IMR-90 (cell line): ENCODE results near the gene ARHGEF38. TPM values are rescaled to one million over a fixed set of nuclear protein-coding genes. Genes with fewer than 3 reads are reported as not detected.

Experiments used
- ATAC-seq: fragments of 200-7000 bp; cut with Tn5 transposase; 2 replicates; pipeline ENCODE4 v1.9.1; 2020; ENCODE audit warnings: low read depth, mild to moderate bottlenecking, moderate library complexity
- BruUV-seq: library from RNA; stranded (reverse); fragments of 400-500 nt; replicated peaks from 2 replicates; lab custom pipeline; 2021; lab: Mats Ljungman, UMichigan
- CTCF ChIA-PET: fragments of 300-600 bp; formaldehyde crosslinking; extraction: SDS; loops from one replicate; lab custom pipeline; 2021; ENCODE audit warnings: antibody characterized with exemption; lab: Yijun Ruan, JAX
- POLR2A ChIA-PET: fragments of 300-600 bp; sonication (Branson Sonifier 250); formaldehyde crosslinking; loops from one replicate; lab custom pipeline; 2022; ENCODE audit warnings: antibody characterized with exemption; ENCODE audit not compliant: unreplicated experiment; lab: Charles Lee
- DNase-seq: peaks from one replicate; pipeline ENCODE4 v3.0.0; 2013
- H2AFZ ChIP-seq: replicated peaks from 2 replicates; pipeline ENCODE3; 2013; ENCODE audit warnings: low read length, mild to moderate bottlenecking; ENCODE audit not compliant: poor library complexity
- H2AK5ac ChIP-seq: 2 replicates; pipeline ENCODE4 v1.6.1; 2013; ENCODE audit warnings: low read depth, low read length, inconsistent platforms
- H2AK9ac ChIP-seq: replicated peaks from 2 replicates; pipeline ENCODE3; 2013; ENCODE audit warnings: mild to moderate bottlenecking, low read depth, low read length, moderate library complexity; ENCODE audit not compliant: poor library complexity
- H2BK120ac ChIP-seq: 2 replicates; pipeline ENCODE4 v1.6.1; 2013; ENCODE audit warnings: low read depth, low read length, inconsistent platforms
- H2BK15ac ChIP-seq: 3 replicates; pipeline ENCODE4 v1.6.1; 2013; ENCODE audit warnings: low read depth, low read length, inconsistent platforms
- H2BK20ac ChIP-seq: 2 replicates; pipeline ENCODE4 v1.6.1; 2013; ENCODE audit warnings: low read depth, mild to moderate bottlenecking, inconsistent platforms, low read length, moderate library complexity
- H2BK5ac ChIP-seq: 2 replicates; pipeline ENCODE4 v1.6.1; 2013; ENCODE audit warnings: mild to moderate bottlenecking, low read depth, low read length, inconsistent platforms; ENCODE audit not compliant: poor library complexity, severe bottlenecking
- H3K14ac ChIP-seq: replicated peaks from 2 replicates; pipeline ENCODE4 v1.6.1; 2013; ENCODE audit warnings: low read depth, low read length, inconsistent platforms
- H3K18ac ChIP-seq: 2 replicates; pipeline ENCODE4 v1.6.1; 2013; ENCODE audit warnings: low read depth, low read length, control low read depth
- H3K23ac ChIP-seq: 2 replicates; pipeline ENCODE4 v1.6.1; 2013; ENCODE audit warnings: low read depth, low read length, inconsistent platforms
- H3K27ac ChIP-seq: 2 replicates; pipeline ENCODE4 v1.5.1; 2013; ENCODE audit warnings: mild to moderate bottlenecking, control low read depth, low read length; ENCODE audit not compliant: insufficient read depth
- H3K27me3 ChIP-seq: 2 replicates; pipeline ENCODE4 v1.6.1; 2013; ENCODE audit warnings: low read length; ENCODE audit not compliant: control insufficient read depth, insufficient read depth
- H3K36me3 ChIP-seq: 2 replicates; pipeline ENCODE4 v1.6.1; 2013; ENCODE audit warnings: low read length, mixed read lengths; ENCODE audit not compliant: control insufficient read depth, insufficient read depth
- H3K4ac ChIP-seq: 2 replicates; pipeline ENCODE4 v1.6.1; 2013; ENCODE audit warnings: low read depth, low read length, inconsistent platforms
- H3K4me1 ChIP-seq: 2 replicates; pipeline ENCODE4 v1.6.1; 2013; ENCODE audit warnings: low read length, mixed read lengths; ENCODE audit not compliant: control insufficient read depth, insufficient read depth
- H3K4me2 ChIP-seq: 2 replicates; pipeline ENCODE4 v1.6.1; 2013; ENCODE audit warnings: low read depth, mild to moderate bottlenecking, control low read depth, low read length, moderate library complexity
- H3K4me3 ChIP-seq: 2 replicates; pipeline ENCODE4 v1.5.1; 2013; ENCODE audit warnings: low read depth, mild to moderate bottlenecking, control low read depth, low read length, moderate library complexity; ENCODE audit not compliant: insufficient read depth
- H3K56ac ChIP-seq: 2 replicates; pipeline ENCODE4 v1.6.1; 2013; ENCODE audit warnings: low read length, inconsistent platforms; ENCODE audit not compliant: insufficient read depth; ENCODE audit errors: extremely low read depth
- H3K79me1 ChIP-seq, 2 experiments: 2 replicates each; pipeline ENCODE4 v1.6.1; 2013; ENCODE audit warnings: low read length in 2 of 2, inconsistent platforms in 1 of 2, low read depth in 1 of 2
- H3K9ac ChIP-seq: 2 replicates; pipeline ENCODE4 v1.6.1; 2013; ENCODE audit warnings: low read depth, low read length, control low read depth
- H3K9me1 ChIP-seq: 2 replicates; pipeline ENCODE4 v1.6.1; 2013; ENCODE audit warnings: low read length, inconsistent platforms; ENCODE audit not compliant: insufficient read depth
- H3K9me3 ChIP-seq: 2 replicates; pipeline ENCODE4 v1.6.1; 2013; ENCODE audit warnings: low read length; ENCODE audit not compliant: control insufficient read depth, insufficient read depth
- H4K20me1 ChIP-seq: 2 replicates; pipeline ENCODE4 v1.6.1; 2013; ENCODE audit warnings: low read length, inconsistent platforms; ENCODE audit not compliant: insufficient read depth
- H4K5ac ChIP-seq: 2 replicates; pipeline ENCODE4 v1.6.1; 2013; ENCODE audit warnings: mild to moderate bottlenecking, low read depth, low read length, control low read depth
- H4K8ac ChIP-seq, 2 experiments: 2 replicates each; pipeline ENCODE4 v1.6.1; 2013; ENCODE audit warnings: low read depth in 2 of 2, low read length in 2 of 2, control low read depth in 1 of 2, inconsistent platforms in 1 of 2
- H4K91ac ChIP-seq: 2 replicates; pipeline ENCODE4 v1.6.1; 2013; ENCODE audit warnings: low read depth, low read length, inconsistent platforms; ENCODE audit not compliant: insufficient read depth
- BHLHE40 ChIP-seq: fragments of 150-350 bp; IDR thresholded peaks from 2 replicates; pipeline ENCODE4 v1.6.1; 2016; ENCODE audit warnings: mild to moderate bottlenecking, low read depth, low read length
- CHD1 ChIP-seq: IDR thresholded peaks from 2 replicates; pipeline ENCODE4 v1.6.1; 2012; ENCODE audit warnings: low read depth, low read length, improper control_type of control experiment
- MAFK ChIP-seq: IDR thresholded peaks from 2 replicates; pipeline ENCODE4 v1.6.1; 2012; ENCODE audit warnings: low read depth, low read length, improper control_type of control experiment
- MAZ ChIP-seq: IDR thresholded peaks from 2 replicates; pipeline ENCODE4 v1.6.1; 2012; ENCODE audit warnings: low read depth, mild to moderate bottlenecking, low read length, improper control_type of control experiment, moderate library complexity, borderline replicate concordance
- MXI1 ChIP-seq: IDR thresholded peaks from 2 replicates; pipeline ENCODE4 v1.6.1; 2012; ENCODE audit warnings: low read depth, mild to moderate bottlenecking, low read length, moderate library complexity, borderline replicate concordance
- NFE2L2 ChIP-seq: fragments of 150-350 bp; IDR thresholded peaks from 2 replicates; pipeline ENCODE4 v1.6.1; 2016; ENCODE audit warnings: low read depth, mild to moderate bottlenecking, low read length
- RAD21 ChIP-seq: IDR thresholded peaks from 2 replicates; pipeline ENCODE4 v1.6.1; 2012; ENCODE audit warnings: low read length, improper control_type of control experiment
- RCOR1 ChIP-seq: IDR thresholded peaks from 2 replicates; pipeline ENCODE4 v1.6.1; 2012; ENCODE audit warnings: mild to moderate bottlenecking, low read length, improper control_type of control experiment; ENCODE audit not compliant: insufficient replicate concordance
- RFX5 ChIP-seq: IDR thresholded peaks from 2 replicates; pipeline ENCODE4 v1.8.0; 2012; ENCODE audit warnings: low read depth, mild to moderate bottlenecking, low read length, moderate library complexity
- SMC3 ChIP-seq: fragments of 150-350 bp; IDR thresholded peaks from 2 replicates; pipeline ENCODE4 v1.6.1; 2016; ENCODE audit warnings: low read depth, mild to moderate bottlenecking, antibody characterized with exemption, low read length, moderate library complexity
- WGBS, 2 experiments: methylation state at CpG; one replicate each; pipeline versions ENCODE4 v1.1.5 to v1.1.7; 2013; ENCODE audit warnings: missing lambda C conversion rate in 2 of 2; ENCODE audit not compliant: insufficient read length in 1 of 2; ENCODE audit errors: extremely low coverage in 2 of 2; 5-methylcytosine and 5-hydroxymethylcytosine counted together
- dilution Hi-C: fragments of 300-500 bp; cut with HindIII; formaldehyde crosslinking; loops from one replicate; pipeline ENCODE4 v1.14.3; 2018; ENCODE audit warnings: low sequenced_read_pairs; ENCODE audit not compliant: unreplicated experiment
- in situ Hi-C: fragments of 300-500 bp; cut with MboI; formaldehyde crosslinking; loops from 3 replicates; pipeline ENCODE4 v1.14.3; 2019; ENCODE audit warnings: low sequenced_read_pairs, inconsistent platforms, mixed read lengths
- intact Hi-C: fragments of 100-400 bp; cut with micrococcal nuclease; formaldehyde crosslinking; loops from 2 replicates; pipeline ENCODE4 v1.10.0; 2022
- polyA plus RNA-seq, 3 experiments: library from polyadenylated mRNA; depleted of rRNA; stranded (reverse); fragments of >200 nt; gene quantifications; 2 replicates each; pipeline ENCODE4 v1.2.3, GENCODE V29; 2012; ENCODE audit warnings: low replicate concordance in 1 of 3
- total RNA-seq: library from RNA; depleted of rRNA; stranded (reverse); fragments of >200 nt; gene quantifications from 2 replicates; pipeline ENCODE4 v1.2.3, GENCODE V29; 2012
- TF ChIP-seq, protein P1 (sequence below): conservative IDR thresholded peaks from 2 replicates; pipeline ENCODE4 v1.5.1; 2012; ENCODE audit warnings: mild to moderate bottlenecking, low read depth, low read length, improper control_type of control experiment
- TF ChIP-seq, protein P2 (sequence below): fragments of 150-350 bp; IDR thresholded peaks from 2 replicates; pipeline ENCODE4 v1.6.1; 2016; ENCODE audit warnings: low read depth, mild to moderate bottlenecking, low read length, moderate library complexity, borderline replicate concordance

Gene ARHGEF38
- total and polyA plus RNA-seq, 2 of the 4 experiments (the other 2 are of a cell fraction): not detected

- Histone ChIP-seq H2BK5ac (no peak overlapping the region), H3K4me3 (no peak overlapping the region), H3K9me1 (no peaks in the 10 kb centered on the region), H3K36me3 (no peaks in the 10 kb centered on the region), H2BK120ac (no peak overlapping the region), H4K20me1 (no peaks in the 10 kb centered on the region), H3K14ac (no peak overlapping the region), H2AFZ (no peak overlapping the region), H3K23ac (no peak overlapping the region), H3K4ac (no peak overlapping the region), H2AK5ac (no peak overlapping the region), H2AK9ac (no peak overlapping the region), H3K4me1 (no peaks in the 10 kb centered on the region), H4K91ac (no peak overlapping the region), H3K56ac (no peak overlapping the region), H4K5ac (no peak overlapping the region), H4K8ac (no peak overlapping the region), H2BK20ac (no peak overlapping the region), H3K27ac (no peak overlapping the region), H3K9me3 (no peaks in the 10 kb centered on the region), H2BK15ac (no peak overlapping the region), H3K27me3 (no peaks in the 10 kb centered on the region), H3K79me1 (no peaks in the 10 kb centered on the region), H3K9ac (no peak overlapping the region), H3K18ac (no peak overlapping the region), H3K4me2 (no peak overlapping the region)
- BruUV-seq: no TSS peak
- intact Hi-C loops: no loop called here
- dilution Hi-C loops: no loop called here
- DNase-seq (no peak), ATAC-seq (no peak)
- TF ChIP-seq, protein P1, sequence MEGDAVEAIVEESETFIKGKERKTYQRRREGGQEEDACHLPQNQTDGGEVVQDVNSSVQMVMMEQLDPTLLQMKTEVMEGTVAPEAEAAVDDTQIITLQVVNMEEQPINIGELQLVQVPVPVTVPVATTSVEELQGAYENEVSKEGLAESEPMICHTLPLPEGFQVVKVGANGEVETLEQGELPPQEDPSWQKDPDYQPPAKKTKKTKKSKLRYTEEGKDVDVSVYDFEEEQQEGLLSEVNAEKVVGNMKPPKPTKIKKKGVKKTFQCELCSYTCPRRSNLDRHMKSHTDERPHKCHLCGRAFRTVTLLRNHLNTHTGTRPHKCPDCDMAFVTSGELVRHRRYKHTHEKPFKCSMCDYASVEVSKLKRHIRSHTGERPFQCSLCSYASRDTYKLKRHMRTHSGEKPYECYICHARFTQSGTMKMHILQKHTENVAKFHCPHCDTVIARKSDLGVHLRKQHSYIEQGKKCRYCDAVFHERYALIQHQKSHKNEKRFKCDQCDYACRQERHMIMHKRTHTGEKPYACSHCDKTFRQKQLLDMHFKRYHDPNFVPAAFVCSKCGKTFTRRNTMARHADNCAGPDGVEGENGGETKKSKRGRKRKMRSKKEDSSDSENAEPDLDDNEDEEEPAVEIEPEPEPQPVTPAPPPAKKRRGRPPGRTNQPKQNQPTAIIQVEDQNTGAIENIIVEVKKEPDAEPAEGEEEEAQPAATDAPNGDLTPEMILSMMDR: no peak
- TF ChIP-seq CHD1: no peak
- no peak for TF ChIP-seq MAZ
- TF ChIP-seq MXI1: no peak
- TF ChIP-seq, protein P2, sequence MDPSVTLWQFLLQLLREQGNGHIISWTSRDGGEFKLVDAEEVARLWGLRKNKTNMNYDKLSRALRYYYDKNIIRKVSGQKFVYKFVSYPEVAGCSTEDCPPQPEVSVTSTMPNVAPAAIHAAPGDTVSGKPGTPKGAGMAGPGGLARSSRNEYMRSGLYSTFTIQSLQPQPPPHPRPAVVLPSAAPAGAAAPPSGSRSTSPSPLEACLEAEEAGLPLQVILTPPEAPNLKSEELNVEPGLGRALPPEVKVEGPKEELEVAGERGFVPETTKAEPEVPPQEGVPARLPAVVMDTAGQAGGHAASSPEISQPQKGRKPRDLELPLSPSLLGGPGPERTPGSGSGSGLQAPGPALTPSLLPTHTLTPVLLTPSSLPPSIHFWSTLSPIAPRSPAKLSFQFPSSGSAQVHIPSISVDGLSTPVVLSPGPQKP: no peak
- TF ChIP-seq RCOR1: no peak
- TF ChIP-seq RFX5: no peak
- TF ChIP-seq MAFK: no peak
- no peak for TF ChIP-seq BHLHE40
- no peak for TF ChIP-seq SMC3
- TF ChIP-seq RAD21: no peak
- no peak for TF ChIP-seq NFE2L2
- WGBS, 2 experiments: 83% methylated on average over 2 of the region's 4 CpGs; no CpG with 5 or more reads in 1 of the 2 experiments
- CTCF ChIA-PET: no interaction called here
- in situ Hi-C loops: no loop called here
- POLR2A ChIA-PET: no interaction called here
These were observed 70.7 kb downstream of the ARHGEF38 start for GRCh38 chr4:105623099-105623498.
